Skeletal muscle satellite cell (primary cell): ENCODE data around the gene CACNA2D3.

Source experiments
- H3K27me3 ChIP-seq: 2 replicates; pipeline ENCODE4 v1.7.0; 2013; ENCODE audit warnings: low read length; ENCODE audit not compliant: control insufficient read depth, insufficient read depth
- H3K36me3 ChIP-seq: 2 replicates; pipeline ENCODE4 v1.7.0; 2013; ENCODE audit warnings: mild to moderate bottlenecking, control low read depth, low read length; ENCODE audit not compliant: insufficient read depth
- H3K4me1 ChIP-seq: 2 replicates; pipeline ENCODE4 v1.7.0; 2013; ENCODE audit warnings: low read length; ENCODE audit not compliant: control insufficient read depth, insufficient read depth
- H3K4me2 ChIP-seq: 2 replicates; pipeline ENCODE4 v1.7.0; 2013; ENCODE audit warnings: mild to moderate bottlenecking, low read length
- H3K4me3 ChIP-seq: 2 replicates; pipeline ENCODE4 v1.7.0; 2013; ENCODE audit warnings: low read length
- H3K9ac ChIP-seq: 2 replicates; pipeline ENCODE4 v1.7.0; 2013; ENCODE audit warnings: mild to moderate bottlenecking, low read depth, low read length, moderate library complexity
- H3K9me3 ChIP-seq: replicated peaks from 2 replicates; pipeline ENCODE4 v1.7.0; 2013; ENCODE audit warnings: mild to moderate bottlenecking, control low read depth, low read length

The CACNA2D3 gene

DNA sequence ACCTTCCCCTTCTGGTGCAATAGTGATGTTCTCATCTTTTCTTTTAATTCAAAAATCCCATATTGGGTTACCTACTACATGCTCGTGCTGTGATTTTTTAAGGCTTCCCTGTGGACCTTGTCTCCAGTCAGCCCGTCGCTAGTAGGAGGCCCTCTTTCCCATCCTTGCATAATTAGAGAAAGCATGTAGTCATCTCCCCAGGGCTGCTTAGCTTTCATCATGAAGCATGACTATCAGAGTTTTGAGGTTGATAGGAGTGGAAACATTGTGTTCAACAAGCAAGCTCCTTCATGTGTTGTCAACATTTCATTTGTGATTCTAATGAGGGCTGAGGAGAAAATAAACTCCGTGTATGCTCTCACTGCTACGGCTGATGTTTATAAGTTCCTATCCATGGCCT, 814.2 kb downstream of the CACNA2D3 start:
- H3K4me3 ChIP-seq, result no peak overlapping the region
- H3K9ac ChIP-seq, result no peak overlapping the region
- no peak overlapping the region for H3K4me2 ChIP-seq
- no peaks in the 10 kb centered on the region for H3K36me3 ChIP-seq
- no peaks in the 10 kb centered on the region for H3K9me3 ChIP-seq
- H3K4me1 ChIP-seq, result no peaks in the 10 kb centered on the region
- no peaks in the 10 kb centered on the region for H3K27me3 ChIP-seq

DNA sequence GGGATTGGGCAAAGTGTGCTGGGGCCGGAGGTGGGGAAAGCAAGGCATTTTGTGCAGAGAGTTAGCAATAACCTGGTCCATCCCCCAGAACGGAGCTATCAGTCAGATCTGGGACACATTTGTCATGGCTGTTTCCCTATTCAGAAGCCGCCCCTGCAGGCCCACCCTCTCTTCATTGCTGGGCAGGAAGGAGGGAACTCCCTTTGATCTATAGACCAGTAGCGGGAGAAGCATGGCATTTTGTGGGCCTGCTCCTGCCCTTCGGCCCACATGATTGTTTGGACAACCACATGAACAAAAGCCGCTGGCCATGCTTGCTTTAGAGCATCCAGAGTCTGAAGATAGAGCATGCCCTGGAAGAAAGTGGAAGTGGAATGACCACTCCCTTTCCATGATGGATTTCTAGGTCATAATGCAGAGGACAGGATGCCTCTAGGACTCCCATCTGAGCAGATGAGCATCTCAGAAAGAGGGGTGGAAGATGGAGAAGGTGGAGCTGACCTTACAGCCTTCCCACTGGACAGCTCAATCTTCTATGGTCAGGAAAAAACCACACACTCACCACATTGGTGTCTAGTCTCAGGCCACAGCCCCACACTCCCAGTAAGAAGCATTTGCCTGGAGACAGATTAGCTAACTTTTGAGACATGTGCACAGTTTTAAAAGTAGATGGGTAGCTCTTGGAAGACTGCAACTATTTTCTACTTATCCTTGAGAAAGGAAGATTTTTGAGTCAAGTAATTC, 817.4 kb downstream of the CACNA2D3 start:
- H3K4me3 ChIP-seq, result no peak overlapping the region
- no peak overlapping the region for H3K4me2 ChIP-seq
- H3K36me3 ChIP-seq, result no peaks in the 10 kb centered on the region
- H3K9me3 ChIP-seq, result no peaks in the 10 kb centered on the region
- no peak overlapping the region for H3K9ac ChIP-seq
- no peaks in the 10 kb centered on the region for H3K4me1 ChIP-seq
- no peaks in the 10 kb centered on the region for H3K27me3 ChIP-seq

DNA sequence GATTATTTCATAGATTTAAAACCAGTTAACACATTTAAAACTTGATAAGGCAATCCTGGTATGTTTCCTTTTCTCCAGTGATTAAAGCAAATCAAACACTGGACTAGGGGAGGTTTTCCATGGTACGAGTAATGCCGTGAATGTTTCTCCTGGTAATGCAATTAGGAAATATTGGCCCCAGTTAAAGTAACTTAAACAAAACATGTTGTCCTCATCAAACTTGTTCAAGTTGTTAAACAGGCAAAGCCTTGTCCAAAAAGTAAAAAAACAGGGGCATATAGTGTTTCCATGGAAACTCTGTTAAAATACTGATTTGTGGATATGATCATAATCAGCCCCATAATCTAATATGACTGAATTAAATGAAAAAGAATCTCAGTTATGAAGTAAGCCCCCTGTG, 818.6 kb downstream of the CACNA2D3 start:
- Histone ChIP-seq H3K4me1 (no peaks in the 10 kb centered on the region), H3K27me3 (no peaks in the 10 kb centered on the region), H3K9ac (no peak overlapping the region), H3K9me3 (no peaks in the 10 kb centered on the region), H3K4me3 (no peak overlapping the region), H3K36me3 (no peaks in the 10 kb centered on the region), H3K4me2 (no peak overlapping the region)

DNA sequence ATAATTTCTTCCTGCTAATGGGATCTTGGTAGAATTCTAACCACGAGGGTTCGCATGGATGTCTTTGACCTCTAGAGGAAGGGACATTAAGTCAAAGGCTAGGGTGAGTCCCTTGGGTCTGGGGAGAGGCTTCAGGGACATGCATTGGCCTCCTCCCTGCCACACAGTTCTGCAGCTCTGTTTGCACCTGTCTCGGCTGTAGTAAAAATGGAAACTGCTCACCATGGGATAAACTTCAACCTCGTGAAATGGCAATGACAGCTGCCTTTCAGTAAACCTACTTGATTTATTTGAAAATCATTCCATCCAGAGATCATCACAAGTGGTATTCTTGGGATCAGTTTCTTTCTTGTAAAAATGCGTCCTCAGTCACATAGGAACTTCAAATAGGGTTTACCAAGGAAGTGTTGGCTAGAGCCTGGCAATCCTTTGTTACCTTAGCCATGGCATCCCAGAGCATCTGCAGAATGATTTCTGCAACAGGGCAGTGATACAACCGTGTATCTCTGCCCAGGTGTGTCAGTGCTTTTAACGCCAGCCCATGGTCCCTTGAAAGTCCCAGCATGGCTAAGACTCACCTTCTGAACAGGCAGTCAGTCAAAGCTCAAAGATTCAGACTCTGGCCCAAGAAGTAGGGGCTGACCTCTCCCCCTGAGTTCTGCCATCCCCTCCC, 819.5 kb downstream of the CACNA2D3 start:
- Histone ChIP-seq H3K4me2 (no peak overlapping the region), H3K9ac (no peak overlapping the region), H3K4me3 (no peak overlapping the region), H3K4me1 (no peaks in the 10 kb centered on the region), H3K9me3 (no peaks in the 10 kb centered on the region), H3K36me3 (no peaks in the 10 kb centered on the region), H3K27me3 (no peaks in the 10 kb centered on the region)

DNA sequence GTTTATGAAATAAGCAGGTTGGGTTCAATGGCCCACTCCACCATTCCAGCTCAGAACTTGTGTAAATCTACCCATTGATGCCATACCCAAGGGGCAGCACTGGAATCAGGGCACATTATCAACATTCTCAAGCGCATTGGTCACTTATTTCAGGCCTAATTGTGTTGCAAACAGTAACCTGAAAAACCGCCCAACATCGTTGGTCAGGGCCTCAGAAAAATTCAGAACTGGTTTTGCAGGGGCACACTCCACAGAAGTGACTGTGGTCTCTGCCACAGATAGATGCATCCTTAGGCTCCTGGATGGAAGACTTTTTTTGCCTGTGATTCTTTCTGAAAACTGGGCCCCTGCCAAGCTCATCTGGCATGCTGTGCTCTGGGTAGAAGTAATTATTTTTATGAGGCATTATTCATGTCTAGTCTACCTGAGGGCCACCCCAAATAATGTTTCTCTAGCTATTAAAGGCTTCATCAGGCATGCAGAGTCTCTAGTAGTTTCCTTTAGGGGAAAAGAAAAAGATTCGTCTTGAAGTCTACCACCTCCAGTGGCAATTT, 827.2 kb downstream of the CACNA2D3 start:
- peaks cover 23% of the 10 kb centered on the region for H3K4me1 ChIP-seq
- H3K4me3 ChIP-seq, result no peak overlapping the region
- no peak overlapping the region for H3K4me2 ChIP-seq
- H3K36me3 ChIP-seq, result no peaks in the 10 kb centered on the region
- no peak overlapping the region for H3K9ac ChIP-seq
- no peaks in the 10 kb centered on the region for H3K9me3 ChIP-seq
- H3K27me3 ChIP-seq, result no peaks in the 10 kb centered on the region

DNA sequence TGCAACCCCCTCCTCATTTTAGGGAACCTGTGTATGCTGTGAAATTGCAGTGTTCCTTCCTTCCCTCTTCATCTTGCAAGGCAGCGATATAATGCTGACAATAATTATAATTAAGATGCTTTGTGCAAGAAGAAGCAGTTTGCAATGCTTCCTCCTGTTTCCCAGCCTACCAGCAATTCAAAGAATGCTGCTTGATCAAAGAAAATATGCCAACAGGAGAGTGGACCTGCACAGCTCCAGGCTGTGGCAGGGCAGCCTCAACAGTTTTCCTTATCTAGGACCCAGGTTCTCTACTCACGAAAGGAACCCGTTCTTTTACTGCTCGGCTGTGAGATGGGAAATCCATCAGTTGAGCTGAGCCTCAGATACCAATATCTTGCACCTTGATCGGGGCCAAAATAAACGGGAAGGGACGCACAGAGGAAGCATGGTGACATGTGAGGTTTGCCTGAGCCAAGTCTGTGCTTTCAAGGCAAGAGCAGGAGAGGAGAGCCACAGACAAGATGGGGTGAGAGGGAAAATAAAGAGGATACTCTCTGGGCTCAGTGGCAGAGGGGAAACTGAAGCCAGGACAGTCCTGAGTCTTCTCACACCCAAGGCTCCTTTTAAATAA, 828.1 kb downstream of the CACNA2D3 start:
- Histone ChIP-seq H3K4me1 (peaks cover 23% of the 10 kb centered on the region), H3K9ac (no peak overlapping the region), H3K36me3 (no peaks in the 10 kb centered on the region), H3K4me2 (no peak overlapping the region), H3K4me3 (no peak overlapping the region), H3K9me3 (no peaks in the 10 kb centered on the region), H3K27me3 (no peaks in the 10 kb centered on the region)

DNA sequence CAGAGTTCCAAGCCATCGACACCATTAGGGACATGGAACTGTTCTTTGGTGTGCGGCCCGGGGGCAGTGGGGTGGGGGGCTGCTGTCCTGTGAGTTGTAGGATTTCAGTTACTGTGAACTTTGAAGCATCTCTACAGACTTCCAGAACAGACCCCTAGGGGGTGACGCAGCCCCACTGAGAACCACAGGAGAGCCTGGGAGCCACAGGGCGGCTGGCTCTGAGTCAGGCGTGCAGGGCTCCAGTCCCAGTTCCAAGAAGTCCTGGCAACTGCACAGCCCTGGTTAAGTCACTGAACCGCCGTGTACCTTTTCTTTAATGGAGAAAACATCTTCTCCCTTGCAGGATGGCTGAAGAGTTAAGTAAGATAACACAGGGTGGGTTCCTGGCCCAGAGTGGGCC, 829.1 kb downstream of the CACNA2D3 start:
- H3K9me3 ChIP-seq, result no peaks in the 10 kb centered on the region
- no peaks in the 10 kb centered on the region for H3K36me3 ChIP-seq
- H3K9ac ChIP-seq, result peak overlapping the region; percentile 45
- H3K27me3 ChIP-seq, result no peaks in the 10 kb centered on the region
- peak overlapping the region; percentile 63 for H3K4me2 ChIP-seq
- H3K4me1 ChIP-seq, result peaks cover 23% of the 10 kb centered on the region
- H3K4me3 ChIP-seq, result no peak overlapping the region

DNA sequence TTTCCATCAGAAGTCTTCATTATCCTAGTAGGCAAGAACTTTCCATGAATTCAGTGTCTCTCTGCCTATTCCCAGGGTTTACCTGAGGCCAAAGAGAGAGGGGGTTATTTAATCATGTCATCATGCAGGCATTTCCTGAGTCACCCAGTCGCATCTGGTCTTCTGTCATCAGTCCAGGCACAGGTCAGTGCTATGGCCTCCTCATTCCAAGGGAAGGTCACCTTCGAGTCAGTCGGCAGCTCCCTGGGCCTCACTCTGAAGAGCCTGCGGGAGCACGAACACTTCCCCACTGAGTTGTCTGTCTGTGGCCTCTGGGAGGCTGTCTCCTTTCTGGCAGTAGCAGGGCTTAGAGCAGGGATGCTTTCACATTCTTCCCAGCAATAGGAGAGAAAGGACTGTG, 831.7 kb downstream of the CACNA2D3 start:
- Histone ChIP-seq H3K36me3 (no peaks in the 10 kb centered on the region), H3K27me3 (no peaks in the 10 kb centered on the region), H3K4me2 (no peak overlapping the region), H3K4me3 (no peak overlapping the region), H3K4me1 (peaks cover 27% of the 10 kb centered on the region), H3K9me3 (no peaks in the 10 kb centered on the region), H3K9ac (peak overlapping the region; percentile 26)

DNA sequence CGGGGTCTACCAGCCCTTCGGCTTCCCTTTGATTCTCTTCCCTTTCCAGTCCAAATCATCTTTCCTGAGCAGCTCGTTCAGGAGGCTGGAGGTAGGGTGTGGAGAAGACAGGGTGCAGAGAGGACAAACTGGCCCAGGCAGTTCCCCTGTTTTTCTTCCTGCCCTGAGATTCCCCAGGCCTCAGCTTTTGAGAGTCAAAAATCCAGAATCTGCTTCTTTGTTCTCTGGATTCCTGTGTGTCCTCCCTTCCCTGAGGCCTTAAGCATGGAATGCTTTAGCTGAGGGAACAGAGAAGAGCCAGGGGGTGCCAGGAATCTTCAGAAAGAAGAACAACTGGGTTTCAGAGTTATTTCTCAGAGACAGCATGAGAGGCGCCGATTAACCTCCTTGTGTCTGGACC, 832.2 kb downstream of the CACNA2D3 start:
- no peak overlapping the region for H3K4me3 ChIP-seq
- H3K36me3 ChIP-seq, result no peaks in the 10 kb centered on the region

DNA sequence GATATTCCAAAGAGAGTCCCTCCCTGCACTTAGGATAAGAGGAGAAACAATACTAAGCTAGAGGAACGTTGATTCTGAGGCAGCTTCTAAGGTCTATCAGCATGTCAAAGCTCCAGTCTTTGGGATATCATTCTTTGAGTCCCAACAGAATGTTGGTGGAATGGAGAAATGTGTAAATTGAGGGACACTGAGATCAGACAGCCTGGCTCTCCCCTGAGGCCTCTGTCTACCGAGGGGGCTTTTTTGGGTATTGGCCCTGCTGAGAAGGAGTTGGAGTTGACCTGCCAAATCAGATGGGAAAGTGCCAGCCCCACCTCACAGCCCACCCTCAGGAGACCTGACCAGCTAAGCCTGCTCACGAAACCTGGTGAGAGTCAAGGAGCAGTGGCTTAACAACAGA, 833.1 kb downstream of the CACNA2D3 start:
- Histone ChIP-seq H3K4me2 (no peak overlapping the region), H3K9me3 (no peaks in the 10 kb centered on the region), H3K4me3 (no peak overlapping the region), H3K9ac (no peak overlapping the region), H3K36me3 (no peaks in the 10 kb centered on the region), H3K27me3 (no peaks in the 10 kb centered on the region), H3K4me1 (peaks cover 27% of the 10 kb centered on the region)

More for the DNA sequence above, 832.2 kb downstream of the CACNA2D3 start:
- no peak overlapping the region for H3K4me2 ChIP-seq
- peak overlapping the region; percentile 26 for H3K9ac ChIP-seq
- peaks cover 27% of the 10 kb centered on the region for H3K4me1 ChIP-seq
- H3K9me3 ChIP-seq, result no peaks in the 10 kb centered on the region
- H3K27me3 ChIP-seq, result no peaks in the 10 kb centered on the region

DNA sequence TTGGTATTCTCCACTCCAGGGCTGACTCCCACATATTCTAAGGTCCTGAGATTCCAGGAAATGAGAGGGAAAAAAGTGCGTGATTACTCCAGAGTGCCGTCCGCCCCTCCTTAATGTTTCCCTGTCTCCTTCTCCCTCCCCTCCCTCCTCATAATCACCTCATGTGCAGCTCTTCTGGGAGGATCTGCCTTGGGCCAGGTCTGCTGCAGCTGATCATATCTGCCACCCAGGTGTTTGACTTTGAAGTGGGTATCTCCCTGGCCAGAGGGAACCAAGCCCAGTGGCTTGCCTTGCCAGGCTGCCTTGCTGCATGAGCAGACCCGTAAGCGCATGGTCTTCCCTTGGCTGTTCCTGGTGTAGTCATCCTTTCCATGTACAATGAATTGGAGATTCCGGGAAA, 833.6 kb downstream of the CACNA2D3 start:
- no peaks in the 10 kb centered on the region for H3K36me3 ChIP-seq
- no peaks in the 10 kb centered on the region for H3K27me3 ChIP-seq
- H3K4me2 ChIP-seq, result no peak overlapping the region
- no peaks in the 10 kb centered on the region for H3K9me3 ChIP-seq
- H3K9ac ChIP-seq, result no peak overlapping the region
- peaks cover 32% of the 10 kb centered on the region for H3K4me1 ChIP-seq
- H3K4me3 ChIP-seq, result no peak overlapping the region
